H1 (cell line): ENCODE results near the gene FBXO8. TPM values are rescaled to one million over a fixed set of nuclear protein-coding genes. Genes with fewer than 3 reads are reported as not detected.

Experiments
- CTCF ChIA-PET: fragments of 300-600 bp; sonication (Branson Sonifier 250); formaldehyde crosslinking; loops from one replicate; lab custom pipeline; 2021; ENCODE audit not compliant: partially characterized antibody; lab: Charles Lee
- POLR2A ChIA-PET: fragments of 300-600 bp; sonication (Branson Sonifier 250); formaldehyde crosslinking; loops from one replicate; lab custom pipeline; 2021; ENCODE audit warnings: inconsistent platforms; ENCODE audit not compliant: partially characterized antibody; lab: Charles Lee
- DNase-seq, 2 experiments: peaks; one replicate each; pipeline versions ENCODE4 v3.0.0 to v3.0.0-alpha.2; 2010 to 2022; ENCODE audit warnings: low spot score in 2 of 2, low read depth in 1 of 2, mixed read lengths in 1 of 2
- FAIRE-seq: peaks from 2 replicates; lab custom pipeline; 2011; peaks lifted over from hg19 to GRCh38; lab: Jason Lieb, UNC
- H2AFZ ChIP-seq: 2 replicates; pipeline ENCODE4 v1.8.1; 2012; ENCODE audit warnings: low read length, inconsistent platforms
- H2AK5ac ChIP-seq: 2 replicates; pipeline ENCODE4 v1.6.1; 2013; ENCODE audit warnings: low read depth, low read length
- H2BK120ac ChIP-seq: replicated peaks from 2 replicates; pipeline ENCODE3; 2013; ENCODE audit warnings: low read depth, low read length, inconsistent platforms
- H2BK12ac ChIP-seq: 2 replicates; pipeline ENCODE4 v1.6.1; 2013; ENCODE audit warnings: low read depth, low read length
- H2BK15ac ChIP-seq: 2 replicates; pipeline ENCODE4 v1.6.1; 2013; ENCODE audit warnings: low read length
- H2BK20ac ChIP-seq: 2 replicates; pipeline ENCODE4 v1.6.1; 2013; ENCODE audit warnings: low read length
- H2BK5ac ChIP-seq: 2 replicates; pipeline ENCODE4 v1.6.1; 2013; ENCODE audit warnings: low read depth, low read length
- H3K14ac ChIP-seq: 2 replicates; pipeline ENCODE4 v1.6.1; 2013; ENCODE audit warnings: inconsistent platforms; ENCODE audit not compliant: insufficient read length
- H3K18ac ChIP-seq: 2 replicates; pipeline ENCODE4 v1.6.1; 2013; ENCODE audit warnings: low read length; ENCODE audit errors: extremely low read depth
- H3K23ac ChIP-seq: 2 replicates; pipeline ENCODE4 v1.6.1; 2013; ENCODE audit warnings: inconsistent platforms; ENCODE audit not compliant: insufficient read length
- H3K23me2 ChIP-seq: 2 replicates; pipeline ENCODE4 v1.6.1; 2013; ENCODE audit warnings: low read depth, low read length
- H3K27ac ChIP-seq: 2 replicates; pipeline ENCODE4 v1.6.1; 2011; ENCODE audit warnings: low read depth, low read length, inconsistent platforms
- H3K27me3 ChIP-seq, 4 experiments: replicated peaks in 1 of 4; 1 replicate in 1 of 4; 2 replicates in 3 of 4; pipeline versions ENCODE4 v1.6.1 to v1.8.1; 2011 to 2013; ENCODE audit warnings: low read length in 3 of 4, mild to moderate bottlenecking in 3 of 4, inconsistent platforms in 2 of 4, mixed read lengths in 2 of 4, moderate library complexity in 1 of 4; ENCODE audit not compliant: control insufficient read depth in 3 of 4, insufficient read depth in 3 of 4; ENCODE audit errors: extremely low read depth in 1 of 4
- H3K36me3 ChIP-seq, 4 experiments: 2 replicates each; pipeline versions ENCODE4 v1.6.1 to v1.8.1; 2011 to 2013; ENCODE audit warnings: mild to moderate bottlenecking in 4 of 4, low read length in 3 of 4, moderate library complexity in 2 of 4, control low read depth in 1 of 4, inconsistent platforms in 1 of 4; ENCODE audit not compliant: insufficient read depth in 4 of 4, control insufficient read depth in 2 of 4
- H3K4ac ChIP-seq: replicated peaks from 2 replicates; pipeline ENCODE3; 2013; ENCODE audit warnings: low read length, low read depth, mixed read lengths, inconsistent platforms; ENCODE audit not compliant: insufficient read length
- H3K4me1 ChIP-seq, 4 experiments: replicated peaks in 1 of 4; 1 replicate in 1 of 4; 2 replicates in 3 of 4; pipeline versions ENCODE4 v1.6.1 to v1.8.1; 2011 to 2013; ENCODE audit warnings: low read length in 3 of 4, inconsistent platforms in 2 of 4, mixed read lengths in 1 of 4; ENCODE audit not compliant: insufficient read depth in 4 of 4, control insufficient read depth in 3 of 4
- H3K4me2 ChIP-seq, 2 experiments: 2 replicates each; pipeline versions ENCODE4 v1.6.1 to v1.8.1; 2011 to 2013; ENCODE audit warnings: low read depth in 2 of 2, low read length in 2 of 2, control low read depth in 1 of 2, inconsistent platforms in 1 of 2, mild to moderate bottlenecking in 1 of 2; ENCODE audit not compliant: insufficient read depth in 1 of 2
- H3K4me3 ChIP-seq, 4 experiments: fragments of 200-600, 300-600 bp in 1 of 4; sonication (generic), shearing (Covaris generic), sonication (Bioruptor Twin) in 1 of 4; 2 replicates each; pipeline versions ENCODE4 v1.5.1 to v1.8.1; 2011 to 2016; ENCODE audit warnings: low read length in 4 of 4, low read depth in 3 of 4, control low read depth in 2 of 4, inconsistent platforms in 2 of 4, mild to moderate bottlenecking in 2 of 4, mixed read lengths in 1 of 4, moderate library complexity in 1 of 4; ENCODE audit not compliant: insufficient read depth in 2 of 4; ENCODE audit errors: extremely low read depth in 1 of 4
- H3K56ac ChIP-seq: replicated peaks from 2 replicates; pipeline ENCODE3; 2013; ENCODE audit warnings: low read depth, mild to moderate bottlenecking, mixed read lengths, low read length, inconsistent platforms; ENCODE audit not compliant: insufficient read length
- H3K79me1 ChIP-seq: 2 replicates; pipeline ENCODE4 v1.6.1; 2013; ENCODE audit warnings: low read depth, low read length, control low read depth
- H3K79me2 ChIP-seq, 2 experiments: 2 replicates each; pipeline versions ENCODE4 v1.6.1 to v1.8.1; 2012 to 2013; ENCODE audit warnings: low read length in 2 of 2, mild to moderate bottlenecking in 2 of 2, inconsistent platforms in 1 of 2; ENCODE audit not compliant: insufficient read depth in 2 of 2, control insufficient read depth in 1 of 2
- H3K9ac ChIP-seq, 4 experiments: replicated peaks in 1 of 4; 1 replicate in 1 of 4; 2 replicates in 3 of 4; pipeline versions ENCODE4 v1.6.1 to v1.8.1; 2011 to 2013; ENCODE audit warnings: low read depth in 3 of 4, low read length in 3 of 4, control low read depth in 2 of 4, mild to moderate bottlenecking in 2 of 4, moderate library complexity in 2 of 4, inconsistent platforms in 1 of 4; ENCODE audit errors: extremely low read depth in 1 of 4
- H3K9me3 ChIP-seq, 2 experiments: 2 replicates each; pipeline versions ENCODE4 v1.6.1 to v1.8.1; 2012 to 2013; ENCODE audit warnings: mild to moderate bottlenecking in 2 of 2, moderate library complexity in 2 of 2, control low read depth in 1 of 2, inconsistent platforms in 1 of 2, low read depth in 1 of 2, low read length in 1 of 2, mixed read lengths in 1 of 2; ENCODE audit not compliant: insufficient read depth in 2 of 2
- H4K20me1 ChIP-seq, 2 experiments: replicated peaks in 1 of 2; 2 replicates each; pipeline versions ENCODE3 to v1.8.1; 2011 to 2013; ENCODE audit warnings: inconsistent platforms in 2 of 2, low read length in 2 of 2, mild to moderate bottlenecking in 1 of 2; ENCODE audit not compliant: insufficient read depth in 2 of 2, control insufficient read depth in 1 of 2
- H4K5ac ChIP-seq: 2 replicates; pipeline ENCODE4 v1.6.1; 2013; ENCODE audit warnings: low read length, low read depth, mixed read lengths, inconsistent platforms; ENCODE audit not compliant: insufficient read length
- H4K8ac ChIP-seq: 2 replicates; pipeline ENCODE4 v1.8.0; 2013; ENCODE audit warnings: mild to moderate bottlenecking, moderate library complexity, low read length, inconsistent platforms; ENCODE audit not compliant: insufficient read depth; ENCODE audit errors: extremely low read depth
- H4K91ac ChIP-seq: replicated peaks from 2 replicates; pipeline ENCODE3; 2013; ENCODE audit warnings: low read length, mixed read lengths, inconsistent platforms; ENCODE audit not compliant: insufficient read length
- CHD2 ChIP-seq: IDR thresholded peaks from 2 replicates; pipeline ENCODE4 v1.6.1; 2012; ENCODE audit warnings: low read length, improper control_type of control experiment
- PHF8 ChIP-seq: fragments of 200-600 bp; sonication (generic); conservative IDR thresholded peaks from 2 replicates; pipeline ENCODE4 v1.7.1; 2012; ENCODE audit warnings: low read depth, mild to moderate bottlenecking, inconsistent platforms, low read length, moderate library complexity
- RAD21 ChIP-seq, 2 experiments: IDR thresholded peaks in 1 of 2; conservative IDR thresholded peaks in 1 of 2; 2 replicates each; pipeline ENCODE4 v1.6.1; 2011; ENCODE audit warnings: low read depth in 2 of 2, low read length in 2 of 2, improper control_type of control experiment in 1 of 2, inconsistent platforms in 1 of 2, mild to moderate bottlenecking in 1 of 2, moderate library complexity in 1 of 2
- RNF2 ChIP-seq: fragments of 200-900, 300-1000 bp; sonication (generic); IDR thresholded peaks from 2 replicates; pipeline ENCODE4 v1.7.1; 2016; ENCODE audit warnings: borderline replicate concordance, low read depth, mild to moderate bottlenecking, antibody characterized with exemption, low read length; ENCODE audit not compliant: poor library complexity, severe bottlenecking; ENCODE audit errors: missing control alignments
- SAP30 ChIP-seq: fragments of 300-600 bp; sonication (generic); IDR thresholded peaks from 2 replicates; pipeline ENCODE4 v1.7.1; 2012; ENCODE audit warnings: low read length, moderate library complexity, mild to moderate bottlenecking, inconsistent platforms; ENCODE audit not compliant: insufficient read depth, insufficient replicate concordance
- ZNF274 ChIP-seq: IDR thresholded peaks from 2 replicates; pipeline ENCODE4 v1.7.0; 2012; ENCODE audit warnings: low read length, borderline replicate concordance; ENCODE audit errors: extremely low read depth
- WGBS, 2 experiments: shearing (Covaris generic) in 1 of 2; methylation state at CpG; one replicate each; pipeline versions ENCODE4 v1.1.6 to v1.1.7; 2013 to 2015; ENCODE audit warnings: low lambda C conversion rate in 2 of 2, mixed read lengths in 2 of 2, inconsistent platforms in 1 of 2, low coverage in 1 of 2, missing lambda C conversion rate in 1 of 2; ENCODE audit not compliant: insufficient replicate concordance in 2 of 2, insufficient coverage in 1 of 2, insufficient read length in 1 of 2; ENCODE audit errors: extremely low coverage in 1 of 2, missing lambda C conversion rate in 1 of 2; 5-methylcytosine and 5-hydroxymethylcytosine counted together
- polyA plus RNA-seq, 7 experiments: library from polyadenylated mRNA; depleted of rRNA in 3 of 7; stranded (reverse) in 5 of 7; unstranded in 2 of 7; fragments of >200 nt in 5 of 7; fragments of 200-250 nt in 2 of 7; gene quantifications; 1 replicate in 5 of 7; 2 replicates in 1 of 7; 4 replicates in 1 of 7; pipeline versions ENCODE4 v1.2.1 to v1.2.3, GENCODE V29; 2011 to 2013; ENCODE audit warnings: missing spikeins in 2 of 7, mixed read lengths in 2 of 7
- total RNA-seq: library from RNA; stranded (reverse); fragmentation: NEBNext Ultra II Directional; extraction: Animal tissue kit (Norgen Biotek cat#: 25700); gene quantifications from 2 replicates; pipeline ENCODE4 v1.2.1, GENCODE V29; 2021
- TF ChIP-seq, protein P1 (sequence below): IDR thresholded peaks from 2 replicates; pipeline ENCODE4 v1.6.1; 2011; ENCODE audit warnings: low read depth, mild to moderate bottlenecking, low read length; ENCODE audit not compliant: insufficient read depth

The FBXO8 gene
- total and polyA plus RNA-seq, 2 of the 8 experiments (the other 6 are each of a cell fraction or from before 2014, with no cell fraction given): 5.1 to 7.5 TPM

DNA sequence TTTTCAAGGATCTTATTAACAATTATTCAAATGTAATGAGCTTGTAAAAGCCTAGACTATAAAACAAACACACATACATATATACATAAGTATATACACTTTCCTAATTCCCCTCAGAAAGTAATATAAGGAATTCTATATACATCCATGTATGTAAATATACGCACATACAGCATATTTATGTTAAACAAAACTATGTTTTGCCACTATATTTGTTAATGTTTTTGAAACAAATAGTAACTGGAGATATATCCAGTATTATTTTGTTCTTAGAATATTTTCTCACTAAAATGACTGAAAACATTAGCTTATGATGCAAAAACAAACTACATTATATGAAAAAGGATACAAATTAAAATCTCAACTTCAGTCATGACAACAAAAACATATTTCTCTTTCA is 85.1 kb downstream of the FBXO8 start:
- Histone ChIP-seq H3K18ac (no peak overlapping the region), H2AK5ac (no peak overlapping the region), H3K4ac (no peak overlapping the region), H3K23me2 (no peaks in the 10 kb centered on the region), H2BK20ac (no peak overlapping the region), H3K27me3 (peaks cover 0 to 1% (median 0%) of the 10 kb centered on the region in 4 experiments; a peak in 2 of 7 replicates), H3K4me1 (no peaks in the 10 kb centered on the region), H4K20me1 (no peaks in the 10 kb centered on the region), H4K91ac (no peak overlapping the region), H2BK15ac (no peak overlapping the region), H3K4me2 (no peak overlapping the region), H4K8ac (no peak overlapping the region), H3K23ac (no peak overlapping the region), H3K4me3 (no peak overlapping the region), H2AFZ (no peak overlapping the region), H3K79me1 (no peaks in the 10 kb centered on the region), H2BK5ac (no peak overlapping the region), H3K27ac (no peak overlapping the region), H2BK120ac (no peak overlapping the region), H3K14ac (no peak overlapping the region), H3K9ac (no peak overlapping the region), H3K79me2 (no peaks in the 10 kb centered on the region), H3K36me3 (no peaks in the 10 kb centered on the region), H4K5ac (no peak overlapping the region), H2BK12ac (no peak overlapping the region), H3K56ac (no peak overlapping the region), H3K9me3 (no peaks in the 10 kb centered on the region)
- TF ChIP-seq CHD2 (no peak), RAD21 (IDR thresholded peaks at IDR 0.05 in 1 of 2, conservative IDR thresholded peaks at IDR 0.05 in 1 of 2; ENCODE audit: low read depth in 2 of 2, low read length in 2 of 2) (no peak), PHF8 (no peak), SAP30 (no peak), ZNF274 (no peak), RNF2 (no peak)
- TF ChIP-seq, protein P1, sequence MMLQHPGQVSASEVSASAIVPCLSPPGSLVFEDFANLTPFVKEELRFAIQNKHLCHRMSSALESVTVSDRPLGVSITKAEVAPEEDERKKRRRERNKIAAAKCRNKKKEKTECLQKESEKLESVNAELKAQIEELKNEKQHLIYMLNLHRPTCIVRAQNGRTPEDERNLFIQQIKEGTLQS: no peak
- WGBS, 2 experiments: 96% methylated on average over 1 of the region's 1 CpG; no CpG with 5 or more reads in 1 of the 2 experiments
- CTCF ChIA-PET: interaction anchor here (0.6 to 1.3 kb wide), 2 partner anchors 24 to 734 kb away, joined by 3 to 4 read pairs; no protein-coding TSS in a partner anchor
- DNase-seq: no peak
- POLR2A ChIA-PET: no interaction called here
- FAIRE-seq: no peak
